HEK293T (cell line): ENCODE measurements around the gene IQSEC2.

ENCODE experiments used
- ARNT ChIP-seq: fragments of 450-650 bp; IDR thresholded peaks from 2 replicates; pipeline ENCODE4 v1.6.1; 2017; ENCODE audit warnings: mild to moderate bottlenecking
- CTBP1 ChIP-seq: fragments of 450-650 bp; IDR thresholded peaks from 2 replicates; pipeline ENCODE4 v1.6.1; 2016; ENCODE audit warnings: borderline replicate concordance
- ELF4 ChIP-seq: fragments of 450-650 bp; IDR thresholded peaks from 2 replicates; pipeline ENCODE4 v1.6.1; 2017; ENCODE audit warnings: antibody characterized with exemption
- FOXM1 ChIP-seq: fragments of 450-650 bp; IDR thresholded peaks from 2 replicates; pipeline ENCODE4 v1.6.1; 2017; ENCODE audit warnings: mild to moderate bottlenecking, borderline replicate concordance
- HDGF ChIP-seq: fragments of 450-650 bp; IDR thresholded peaks from 2 replicates; pipeline ENCODE4 v1.6.1; 2017; ENCODE audit warnings: antibody characterized with exemption, borderline replicate concordance
- NFRKB ChIP-seq: fragments of 450-650 bp; IDR thresholded peaks from 2 replicates; pipeline ENCODE4 v1.6.1; 2016; ENCODE audit warnings: mild to moderate bottlenecking, moderate library complexity
- SP1 ChIP-seq: fragments of 450-650 bp; IDR thresholded peaks from 2 replicates; pipeline ENCODE4 v1.6.1; 2017
- TARDBP ChIP-seq: fragments of 450-650 bp; IDR thresholded peaks from 2 replicates; pipeline ENCODE4 v1.6.1; 2016
- ZNF384 ChIP-seq: fragments of 450-650 bp; IDR thresholded peaks from 2 replicates; pipeline ENCODE4 v1.6.1; 2016

- TF ChIP-seq SP1 (no peak), FOXM1 (no peak), NFRKB (no peak), ELF4 (no peak), ZNF384 (no peak), ARNT (no peak), CTBP1 (no peak), TARDBP (no peak), HDGF (no peak)
Measured at GRCh38 chrX:53268173-53268572, 13.2 kb downstream of the IQSEC2 start.
